Duodenal mucosa (tissue), 2 donors: ENCODE measurements around the gene NGB.
"Not testable (repeated sequence)": the region's sequence is repeated elsewhere in the genome, so short reads cannot be mapped to it uniquely, and the experiment has no call there.

Experiments
- H3K27ac ChIP-seq: one replicate; pipeline ENCODE4 v1.7.0; 2013; ENCODE audit warnings: low read depth, low read length
- H3K27me3 ChIP-seq, 2 donors: one replicate each; pipeline ENCODE4 v1.7.0; 2013; ENCODE audit warnings: low read length in 2 of 2, control low read depth in 1 of 2; ENCODE audit not compliant: insufficient read depth in 2 of 2, control insufficient read depth in 1 of 2
- H3K36me3 ChIP-seq, 2 donors: one replicate each; pipeline ENCODE4 v1.7.0; 2013; ENCODE audit warnings: low read length in 2 of 2, control low read depth in 1 of 2; ENCODE audit not compliant: insufficient read depth in 2 of 2, control insufficient read depth in 1 of 2
- H3K4me1 ChIP-seq, 2 donors: one replicate each; pipeline ENCODE4 v1.7.0; 2013; ENCODE audit warnings: low read length in 2 of 2, control low read depth in 1 of 2; ENCODE audit not compliant: insufficient read depth in 2 of 2, control insufficient read depth in 1 of 2
- H3K4me3 ChIP-seq, 2 donors: one replicate each; pipeline ENCODE4 v1.7.0; 2013; ENCODE audit warnings: low read length in 2 of 2, low read depth in 1 of 2
- H3K9ac ChIP-seq, 2 donors: one replicate each; pipeline ENCODE4 v1.7.0; 2013; ENCODE audit warnings: low read length in 2 of 2, low read depth in 1 of 2
- H3K9me3 ChIP-seq, 2 donors: one replicate each; pipeline ENCODE4 v1.7.0; 2013; ENCODE audit warnings: low read length in 2 of 2, control low read depth in 1 of 2; ENCODE audit not compliant: control insufficient read depth in 1 of 2

Gene NGB

GRCh38 chr14:77299771-77300170, 28.8 kb upstream of the NGB start:
- Histone ChIP-seq H3K9me3 (no peaks in the 10 kb centered on the region), H3K4me1 (peaks cover 18 to 19% of the 10 kb centered on the region in 2 donors), H3K27ac (no peak overlapping the region), H3K36me3 (peaks cover 0 to 28% of the 10 kb centered on the region in 2 donors), H3K4me3 (no peak overlapping the region), H3K9ac (no peak overlapping the region), H3K27me3 (no peaks in the 10 kb centered on the region)

GRCh38 chr14:77296906-77297305, 25.9 kb upstream of the NGB start:
- Histone ChIP-seq H3K27me3 (no peaks in the 10 kb centered on the region), H3K36me3 (peaks cover 2 to 34% of the 10 kb centered on the region in 2 donors), H3K4me1 (peaks cover 13 to 18% of the 10 kb centered on the region in 2 donors), H3K4me3 (no peak overlapping the region), H3K9ac (no peak overlapping the region), H3K27ac (no peak overlapping the region), H3K9me3 (no peaks in the 10 kb centered on the region)

- no peaks in the 10 kb centered on the region for H3K9me3 ChIP-seq
- H3K36me3 ChIP-seq: peaks cover 2 to 34% of the 10 kb centered on the region in 2 donors
- H3K27me3 ChIP-seq: no peaks in the 10 kb centered on the region
- H3K4me1 ChIP-seq: peaks cover 12 to 14% of the 10 kb centered on the region in 2 donors
- no peak overlapping the region for H3K27ac ChIP-seq
- no peak overlapping the region for H3K4me3 ChIP-seq
- no peak overlapping the region for H3K9ac ChIP-seq
Measured at GRCh38 chr14:77296155-77296554, 25.1 kb upstream of the NGB start.

GRCh38 chr14:77290705-77291104, 19.7 kb upstream of the NGB start:
- Histone ChIP-seq H3K36me3 (peaks cover 2 to 19% of the 10 kb centered on the region in 2 donors), H3K27me3 (no peaks in the 10 kb centered on the region), H3K4me3 (no peak overlapping the region), H3K9me3 (no peaks in the 10 kb centered on the region), H3K9ac (no peak overlapping the region), H3K27ac (no peak overlapping the region), H3K4me1 (no peaks in the 10 kb centered on the region)

- Histone ChIP-seq H3K9me3 (no peaks in the 10 kb centered on the region), H3K4me1 (no peaks in the 10 kb centered on the region), H3K4me3 (no peak overlapping the region), H3K27me3 (no peaks in the 10 kb centered on the region), H3K9ac (no peak overlapping the region), H3K27ac (no peak overlapping the region), H3K36me3 (peaks cover 21 to 41% of the 10 kb centered on the region in 2 donors)
Measured at GRCh38 chr14:77286576-77286975, 15.6 kb upstream of the NGB start.

- Histone ChIP-seq H3K27me3 (no peaks in the 10 kb centered on the region), H3K4me1 (no peaks in the 10 kb centered on the region), H3K4me3 (no peak overlapping the region), H3K36me3 (peaks cover 27 to 51% of the 10 kb centered on the region in 2 donors), H3K9ac (no peak overlapping the region), H3K27ac (no peak overlapping the region), H3K9me3 (no peaks in the 10 kb centered on the region)
Measured at GRCh38 chr14:77284466-77284865, 13.5 kb upstream of the NGB start.

GRCh38 chr14:77284066-77284465, 13.1 kb upstream of the NGB start:
- Histone ChIP-seq H3K4me3 (no peak overlapping the region), H3K9ac (no peak overlapping the region), H3K36me3 (peaks cover 27 to 55% of the 10 kb centered on the region in 2 donors), H3K27ac (no peak overlapping the region), H3K4me1 (no peaks in the 10 kb centered on the region), H3K9me3 (no peaks in the 10 kb centered on the region), H3K27me3 (no peaks in the 10 kb centered on the region)

- Histone ChIP-seq H3K4me3 (no peak overlapping the region), H3K27me3 (no peaks in the 10 kb centered on the region), H3K36me3 (peaks cover 32 to 61% of the 10 kb centered on the region in 2 donors), H3K27ac (no peak overlapping the region), H3K9me3 (no peaks in the 10 kb centered on the region), H3K4me1 (no peaks in the 10 kb centered on the region), H3K9ac (no peak overlapping the region)
Measured at GRCh38 chr14:77281852-77282410, 10.9 kb upstream of the NGB start.

- not testable (repeated sequence) for H3K4me1 ChIP-seq, H3K27ac ChIP-seq, H3K4me3 ChIP-seq, H3K9me3 ChIP-seq, H3K27me3 ChIP-seq, H3K9ac ChIP-seq
- H3K36me3 ChIP-seq: peaks cover 32 to 58% of the 10 kb centered on the region in 2 donors
Measured at GRCh38 chr14:77280921-77281320, 9.9 kb upstream of the NGB start.

- Histone ChIP-seq H3K27ac (no peak overlapping the region), H3K27me3 (no peaks in the 10 kb centered on the region), H3K36me3 (peaks cover 27 to 46% of the 10 kb centered on the region in 2 donors)
Measured at GRCh38 chr14:77279719-77280118, 8.7 kb upstream of the NGB start.

More at GRCh38 chr14:77279719-77280118, 8.7 kb upstream of the NGB start:
- H3K4me3 ChIP-seq: no peak overlapping the region
- no peaks in the 10 kb centered on the region for H3K4me1 ChIP-seq
- H3K9me3 ChIP-seq: no peaks in the 10 kb centered on the region
- H3K9ac ChIP-seq: no peak overlapping the region
